Thyroid gland (tissue), 4 donors: ENCODE results near the gene SYNGR3.

ENCODE experiments used
- POLR2A ChIP-seq, 2 donors: fragments of 450-650 bp; IDR thresholded peaks; one replicate each; pipeline ENCODE4 v1.6.1; 2017; ENCODE audit warnings: antibody characterized with exemption in 2 of 2, mild to moderate bottlenecking in 2 of 2, moderate library complexity in 1 of 2
- TF ChIP-seq, protein P1 (sequence below), 6 experiments: fragments of 200-600 bp in 3 of 6; fragments of 450-650 bp in 3 of 6; sonication (generic) in 3 of 6; IDR thresholded peaks; one replicate each; pipeline ENCODE4 v1.5.1; 2016 to 2019; ENCODE audit warnings: antibody characterized with exemption in 6 of 6, mild to moderate bottlenecking in 2 of 6, inconsistent platforms in 1 of 6, moderate library complexity in 1 of 6

DNA sequence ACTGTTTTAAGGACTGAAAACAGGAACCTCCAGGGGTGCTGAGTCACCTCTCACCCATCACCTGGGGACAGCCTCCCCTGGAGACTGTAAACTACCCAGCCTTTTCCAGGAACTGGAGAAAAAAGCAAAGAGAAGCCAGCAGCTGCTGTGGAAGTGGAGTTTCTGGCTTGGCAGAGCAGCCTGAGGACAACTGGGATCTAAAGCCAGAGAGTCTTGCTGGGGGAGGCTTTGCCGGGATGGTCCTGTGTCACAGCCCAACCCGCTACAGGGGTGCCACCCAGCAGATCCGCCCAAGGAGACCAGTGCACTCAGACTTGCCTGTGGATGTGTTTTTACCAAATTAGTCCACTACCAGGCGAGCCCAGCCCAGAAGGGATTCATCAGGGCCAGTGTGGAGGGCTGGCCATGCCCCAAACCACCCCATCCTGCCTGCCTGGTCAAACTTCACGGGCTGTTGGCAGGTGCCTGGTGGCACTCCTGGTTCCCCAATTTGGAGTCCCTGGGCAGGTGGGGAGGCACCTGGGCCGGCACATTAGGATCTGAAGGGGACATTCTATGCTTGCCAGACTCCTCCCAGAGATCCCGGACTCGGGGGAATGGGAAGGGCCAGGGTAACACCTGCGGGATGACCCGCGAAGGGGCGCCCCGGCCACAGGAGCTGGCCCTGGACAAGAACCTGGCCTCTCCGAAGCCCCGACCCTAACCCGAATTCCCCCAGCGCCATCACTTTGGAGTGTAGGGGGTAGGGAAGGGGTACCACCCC is 47.5 kb upstream of the SYNGR3 start:
- TF ChIP-seq, protein P1, sequence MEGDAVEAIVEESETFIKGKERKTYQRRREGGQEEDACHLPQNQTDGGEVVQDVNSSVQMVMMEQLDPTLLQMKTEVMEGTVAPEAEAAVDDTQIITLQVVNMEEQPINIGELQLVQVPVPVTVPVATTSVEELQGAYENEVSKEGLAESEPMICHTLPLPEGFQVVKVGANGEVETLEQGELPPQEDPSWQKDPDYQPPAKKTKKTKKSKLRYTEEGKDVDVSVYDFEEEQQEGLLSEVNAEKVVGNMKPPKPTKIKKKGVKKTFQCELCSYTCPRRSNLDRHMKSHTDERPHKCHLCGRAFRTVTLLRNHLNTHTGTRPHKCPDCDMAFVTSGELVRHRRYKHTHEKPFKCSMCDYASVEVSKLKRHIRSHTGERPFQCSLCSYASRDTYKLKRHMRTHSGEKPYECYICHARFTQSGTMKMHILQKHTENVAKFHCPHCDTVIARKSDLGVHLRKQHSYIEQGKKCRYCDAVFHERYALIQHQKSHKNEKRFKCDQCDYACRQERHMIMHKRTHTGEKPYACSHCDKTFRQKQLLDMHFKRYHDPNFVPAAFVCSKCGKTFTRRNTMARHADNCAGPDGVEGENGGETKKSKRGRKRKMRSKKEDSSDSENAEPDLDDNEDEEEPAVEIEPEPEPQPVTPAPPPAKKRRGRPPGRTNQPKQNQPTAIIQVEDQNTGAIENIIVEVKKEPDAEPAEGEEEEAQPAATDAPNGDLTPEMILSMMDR (IDR thresholded peaks at IDR 0.05), result no peak
- TF ChIP-seq POLR2A (IDR thresholded peaks at IDR 0.05), result no peak
